ENCODE measurements around the gene PPP3R1.

The PPP3R1 gene

GRCh38 chr2:68245066-68245465, 7.3 kb downstream of the PPP3R1 start:
- Histone ChIP-seq H4K20me1 (ENCODE audit: insufficient read depth) (peaks cover 93% of the 10 kb centered on the region), H3K4me3 (IDR thresholded peaks at IDR 0.05; ENCODE audit: insufficient read depth, low read depth, low read length) (no peak overlapping the region), H3K27me3 (ENCODE audit: insufficient read depth, low read depth) (no peaks in the 10 kb centered on the region), H3K79me2 (ENCODE audit: insufficient read depth, low read depth) (peaks cover 100% of the 10 kb centered on the region), H3K4me2 (no peak overlapping the region), H3K36me3 (ENCODE audit: insufficient read depth) (no peaks in the 10 kb centered on the region), H2AFZ (ENCODE audit: low read depth) (no peak overlapping the region), H3K27ac (no peak overlapping the region), H3K9ac (no peak overlapping the region), H3K4me1 (ENCODE audit: low read depth, poor library complexity, severe bottlenecking) (peaks cover 68% of the 10 kb centered on the region)
- no peak for TF ChIP-seq CTCF (conservative IDR thresholded peaks at IDR 0.05; ENCODE audit: low read depth, low read length)

GRCh38 chr2:68244456-68244855, 7.9 kb downstream of the PPP3R1 start:
- H3K9ac ChIP-seq, result no peak overlapping the region
- H3K4me1 ChIP-seq (ENCODE audit: low read depth, poor library complexity, severe bottlenecking), result peaks cover 67% of the 10 kb centered on the region
- H3K4me2 ChIP-seq, result 0 out of 2 replicates have a peak overlapping the region, but pooled peaks have one; percentile 5
- H3K4me3 ChIP-seq (IDR thresholded peaks at IDR 0.05; ENCODE audit: insufficient read depth, low read depth, low read length), result no peak overlapping the region
- H4K20me1 ChIP-seq (ENCODE audit: insufficient read depth), result peaks cover 92% of the 10 kb centered on the region
- TF ChIP-seq CTCF (conservative IDR thresholded peaks at IDR 0.05; ENCODE audit: low read depth, low read length), result no peak
- no peak overlapping the region for H2AFZ ChIP-seq (ENCODE audit: low read depth)
- no peaks in the 10 kb centered on the region for H3K36me3 ChIP-seq (ENCODE audit: insufficient read depth)
- H3K27me3 ChIP-seq (ENCODE audit: insufficient read depth, low read depth), result no peaks in the 10 kb centered on the region
- H3K27ac ChIP-seq, result no peak overlapping the region
- peaks cover 100% of the 10 kb centered on the region for H3K79me2 ChIP-seq (ENCODE audit: insufficient read depth, low read depth)

GRCh38 chr2:68241732-68242131, 10.6 kb downstream of the PPP3R1 start:
- H3K27me3 ChIP-seq (ENCODE audit: insufficient read depth, low read depth), result no peaks in the 10 kb centered on the region
- no peak overlapping the region for H3K27ac ChIP-seq
- H2AFZ ChIP-seq (ENCODE audit: low read depth), result no peak overlapping the region
- peaks cover 92% of the 10 kb centered on the region for H4K20me1 ChIP-seq (ENCODE audit: insufficient read depth)
- no peak overlapping the region for H3K9ac ChIP-seq
- no peaks in the 10 kb centered on the region for H3K36me3 ChIP-seq (ENCODE audit: insufficient read depth)
- H3K4me3 ChIP-seq (IDR thresholded peaks at IDR 0.05; ENCODE audit: insufficient read depth, low read depth, low read length), result no peak overlapping the region
- H3K4me2 ChIP-seq, result no peak overlapping the region
- H3K4me1 ChIP-seq (ENCODE audit: low read depth, poor library complexity, severe bottlenecking), result peaks cover 69% of the 10 kb centered on the region
- H3K79me2 ChIP-seq (ENCODE audit: insufficient read depth, low read depth), result peaks cover 100% of the 10 kb centered on the region
- TF ChIP-seq CTCF (conservative IDR thresholded peaks at IDR 0.05; ENCODE audit: low read depth, low read length), result no peak

GRCh38 chr2:68240446-68240845, 11.9 kb downstream of the PPP3R1 start:
- no peak overlapping the region for H3K9ac ChIP-seq
- no peak overlapping the region for H3K27ac ChIP-seq
- no peak for TF ChIP-seq CTCF (conservative IDR thresholded peaks at IDR 0.05; ENCODE audit: low read depth, low read length)
- H4K20me1 ChIP-seq (ENCODE audit: insufficient read depth), result peaks cover 94% of the 10 kb centered on the region
- no peak overlapping the region for H3K4me3 ChIP-seq (IDR thresholded peaks at IDR 0.05; ENCODE audit: insufficient read depth, low read depth, low read length)
- H3K4me1 ChIP-seq (ENCODE audit: low read depth, poor library complexity, severe bottlenecking), result peaks cover 59% of the 10 kb centered on the region
- no peak overlapping the region for H3K4me2 ChIP-seq
- peaks cover 100% of the 10 kb centered on the region for H3K79me2 ChIP-seq (ENCODE audit: insufficient read depth, low read depth)
- no peak overlapping the region for H2AFZ ChIP-seq (ENCODE audit: low read depth)
- H3K36me3 ChIP-seq (ENCODE audit: insufficient read depth), result no peaks in the 10 kb centered on the region
- H3K27me3 ChIP-seq (ENCODE audit: insufficient read depth, low read depth), result no peaks in the 10 kb centered on the region
